Upper lobe of left lung (tissue), 6 donors: ENCODE measurements around the gene MAG. TPM values are rescaled to one million over a fixed set of nuclear protein-coding genes. Genes with fewer than 3 reads are reported as not detected.

Experiments
- ATAC-seq, 2 donors: fragments of 200-7000 bp; cut with Tn5 transposase; one replicate each; pipeline ENCODE4 v1.9.1; 2022; ENCODE audit warnings: mild to moderate bottlenecking in 2 of 2, moderate library complexity in 2 of 2; ENCODE audit not compliant: low FRiP score in 2 of 2
- DNase-seq, 2 donors: peaks; one replicate each; pipeline ENCODE4 v3.0.0-alpha.2; 2019 to 2020
- H3K27ac ChIP-seq, 4 donors: fragments of 200-600 bp; sonication (generic); one replicate each; pipeline ENCODE4 v1.5.1; 2016 to 2019
- H3K27me3 ChIP-seq, 4 donors: fragments of 200-600 bp; sonication (generic); one replicate each; pipeline ENCODE4 v1.5.1; 2017 to 2019
- H3K36me3 ChIP-seq, 4 donors: fragments of 200-600 bp; sonication (generic); one replicate each; pipeline ENCODE4 v1.5.1; 2016 to 2019
- H3K4me1 ChIP-seq, 4 donors: fragments of 200-600 bp; sonication (generic); one replicate each; pipeline ENCODE4 v1.5.1; 2018 to 2019
- H3K4me3 ChIP-seq, 4 donors: fragments of 200-600 bp; sonication (generic); one replicate each; pipeline ENCODE4 v1.5.1; 2017 to 2019; ENCODE audit warnings: mild to moderate bottlenecking in 2 of 4, moderate library complexity in 1 of 4
- H3K9me3 ChIP-seq, 4 donors: fragments of 200-600 bp; sonication (generic); one replicate each; pipeline ENCODE4 v1.5.1; 2018 to 2019
- EP300 ChIP-seq, 4 donors: sonication (generic); formaldehyde crosslinking; IDR thresholded peaks; one replicate each; pipeline ENCODE4 v1.5.1; 2017; ENCODE audit warnings: antibody characterized with exemption in 4 of 4, control low read depth in 2 of 4
- POLR2A ChIP-seq, 4 donors: fragments of 450-650 bp; IDR thresholded peaks; one replicate each; pipeline ENCODE4 v1.5.1; 2016 to 2017; ENCODE audit warnings: antibody characterized with exemption in 4 of 4, mild to moderate bottlenecking in 2 of 4
- POLR2AphosphoS5 ChIP-seq, 2 donors: sonication (generic); formaldehyde crosslinking; IDR thresholded peaks; one replicate each; pipeline ENCODE4 v1.5.1; 2017; ENCODE audit warnings: antibody characterized with exemption in 2 of 2
- whole genome bisulfite sequencing, 2 donors: methylation state at CpG; one replicate each; pipeline ENCODE4 v1.1.5; 2017 to 2018; 5-methylcytosine and 5-hydroxymethylcytosine counted together
- total RNA-seq, 6 donors: library from RNA; depleted of rRNA in 4 of 6; stranded (reverse); fragments of >200 nt in 4 of 6; gene quantifications; one replicate each; pipeline versions ENCODE4 v1.1.0 to v1.2.1, GENCODE V29; 2016 to 2021
- TF ChIP-seq, protein P1 (sequence below), 6 experiments: fragments of 450-650 bp in 4 of 6; fragments of 200-600 bp in 2 of 6; sonication (generic) in 2 of 6; IDR thresholded peaks; one replicate each; pipeline ENCODE4 v1.5.1; 2016 to 2019; ENCODE audit warnings: antibody characterized with exemption in 6 of 6
- donor health status: DM: no; HTN: no; CAD: no; lungs with moderate emphysema.
- donor health status: DM: no; HTN: yes; CAD: no; lungs with severe emphysema.

The MAG gene
- total RNA-seq, 6 donors from 2014 or later = 0.51 to 6.2 (median 2.2) TPM; not detected in 2

GRCh38 chr19:35303357-35303915, 11.5 kb downstream of the MAG start:
- Histone ChIP-seq H3K9me3 (no peaks in the 10 kb centered on the region), H3K27me3 (no peaks in the 10 kb centered on the region), H3K27ac (no peak overlapping the region), H3K4me1 (peaks cover 0 to 7% (median 0%) of the 10 kb centered on the region in 4 donors), H3K36me3 (no peaks in the 10 kb centered on the region), H3K4me3 (no peak overlapping the region)
- ATAC-seq (no peak), DNase-seq (no peak)
- TF ChIP-seq, protein P1, sequence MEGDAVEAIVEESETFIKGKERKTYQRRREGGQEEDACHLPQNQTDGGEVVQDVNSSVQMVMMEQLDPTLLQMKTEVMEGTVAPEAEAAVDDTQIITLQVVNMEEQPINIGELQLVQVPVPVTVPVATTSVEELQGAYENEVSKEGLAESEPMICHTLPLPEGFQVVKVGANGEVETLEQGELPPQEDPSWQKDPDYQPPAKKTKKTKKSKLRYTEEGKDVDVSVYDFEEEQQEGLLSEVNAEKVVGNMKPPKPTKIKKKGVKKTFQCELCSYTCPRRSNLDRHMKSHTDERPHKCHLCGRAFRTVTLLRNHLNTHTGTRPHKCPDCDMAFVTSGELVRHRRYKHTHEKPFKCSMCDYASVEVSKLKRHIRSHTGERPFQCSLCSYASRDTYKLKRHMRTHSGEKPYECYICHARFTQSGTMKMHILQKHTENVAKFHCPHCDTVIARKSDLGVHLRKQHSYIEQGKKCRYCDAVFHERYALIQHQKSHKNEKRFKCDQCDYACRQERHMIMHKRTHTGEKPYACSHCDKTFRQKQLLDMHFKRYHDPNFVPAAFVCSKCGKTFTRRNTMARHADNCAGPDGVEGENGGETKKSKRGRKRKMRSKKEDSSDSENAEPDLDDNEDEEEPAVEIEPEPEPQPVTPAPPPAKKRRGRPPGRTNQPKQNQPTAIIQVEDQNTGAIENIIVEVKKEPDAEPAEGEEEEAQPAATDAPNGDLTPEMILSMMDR (IDR thresholded peaks at IDR 0.05) = no peak
- TF ChIP-seq POLR2AphosphoS5 (IDR thresholded peaks at IDR 0.05) (no peak), EP300 (IDR thresholded peaks at IDR 0.05) (no peak), POLR2A (IDR thresholded peaks at IDR 0.05) (no peak)
- WGBS, 2 donors = 78 to 89% methylated on average over 6 of the region's 6 CpGs

DNA sequence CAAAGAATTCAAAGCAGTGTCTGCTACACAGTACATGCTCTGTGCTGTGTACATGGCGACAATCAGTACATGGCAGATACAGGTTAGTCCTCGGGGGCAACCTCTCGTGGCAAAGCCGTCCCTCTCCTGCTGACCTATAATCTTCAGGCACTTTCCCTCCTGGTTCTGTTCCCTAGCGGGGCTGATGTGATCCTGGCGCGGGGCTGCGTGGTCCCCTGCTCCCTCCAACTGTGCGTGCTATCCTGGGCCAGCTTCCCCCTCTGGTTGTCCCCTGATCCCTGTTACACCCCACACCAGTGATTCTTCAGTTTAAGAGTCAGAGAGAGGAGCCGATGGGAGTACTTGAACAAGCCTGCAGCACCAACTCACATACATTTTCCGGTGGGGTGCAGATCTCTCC, 12.1 kb downstream of the MAG start:
- no peaks in the 10 kb centered on the region for H3K9me3 ChIP-seq
- no peak overlapping the region for H3K27ac ChIP-seq
- ATAC-seq (no peak), DNase-seq (peak in 1 of 2 donors; percentile 51)
- 89 to 93% methylated on average over 11 of the region's 11 CpGs for WGBS, 2 donors
- no peaks in the 10 kb centered on the region for H3K36me3 ChIP-seq
- H3K4me1 ChIP-seq = peaks cover 0 to 9% (median 3%) of the 10 kb centered on the region in 4 donors
- TF ChIP-seq POLR2A (IDR thresholded peaks at IDR 0.05) (no peak), EP300 (IDR thresholded peaks at IDR 0.05) (no peak), POLR2AphosphoS5 (IDR thresholded peaks at IDR 0.05) (no peak)
- TF ChIP-seq, protein P1 (IDR thresholded peaks at IDR 0.05) = no peak
- no peaks in the 10 kb centered on the region for H3K27me3 ChIP-seq
- H3K4me3 ChIP-seq = no peak overlapping the region

DNA sequence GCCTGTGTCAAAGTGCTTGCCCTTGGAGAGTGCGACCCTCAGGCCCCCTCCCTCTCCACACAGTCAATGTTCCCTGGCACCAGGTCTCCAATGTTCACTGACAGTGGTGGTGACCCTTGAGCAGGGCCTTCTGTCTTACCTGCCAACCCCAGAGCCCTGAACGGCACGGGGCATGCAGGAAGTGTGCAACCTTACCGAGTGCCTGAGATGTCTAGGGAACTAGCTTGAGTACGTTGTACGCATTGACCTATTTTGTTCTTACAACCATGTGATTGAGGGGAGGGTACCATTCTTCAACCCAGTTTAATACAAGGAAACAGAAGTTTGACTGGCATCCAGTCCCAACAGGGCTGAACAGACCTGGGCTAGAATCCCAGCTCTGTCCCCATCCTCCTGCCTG, 13.2 kb downstream of the MAG start:
- Histone ChIP-seq H3K4me3 (no peak overlapping the region), H3K36me3 (no peaks in the 10 kb centered on the region), H3K4me1 (peaks cover 0 to 16% (median 8%) of the 10 kb centered on the region in 4 donors), H3K9me3 (no peaks in the 10 kb centered on the region), H3K27ac (no peak overlapping the region), H3K27me3 (no peaks in the 10 kb centered on the region)
- 59 to 76% methylated on average over 4 to 6 of the region's 6 CpGs for WGBS, 2 donors
- DNase-seq (no peak), ATAC-seq (no peak)
- no peak for TF ChIP-seq POLR2AphosphoS5 (IDR thresholded peaks at IDR 0.05)
- no peak for TF ChIP-seq POLR2A (IDR thresholded peaks at IDR 0.05)
- TF ChIP-seq EP300 (IDR thresholded peaks at IDR 0.05) = no peak
- TF ChIP-seq, protein P1 (IDR thresholded peaks at IDR 0.05) = no peak

DNA sequence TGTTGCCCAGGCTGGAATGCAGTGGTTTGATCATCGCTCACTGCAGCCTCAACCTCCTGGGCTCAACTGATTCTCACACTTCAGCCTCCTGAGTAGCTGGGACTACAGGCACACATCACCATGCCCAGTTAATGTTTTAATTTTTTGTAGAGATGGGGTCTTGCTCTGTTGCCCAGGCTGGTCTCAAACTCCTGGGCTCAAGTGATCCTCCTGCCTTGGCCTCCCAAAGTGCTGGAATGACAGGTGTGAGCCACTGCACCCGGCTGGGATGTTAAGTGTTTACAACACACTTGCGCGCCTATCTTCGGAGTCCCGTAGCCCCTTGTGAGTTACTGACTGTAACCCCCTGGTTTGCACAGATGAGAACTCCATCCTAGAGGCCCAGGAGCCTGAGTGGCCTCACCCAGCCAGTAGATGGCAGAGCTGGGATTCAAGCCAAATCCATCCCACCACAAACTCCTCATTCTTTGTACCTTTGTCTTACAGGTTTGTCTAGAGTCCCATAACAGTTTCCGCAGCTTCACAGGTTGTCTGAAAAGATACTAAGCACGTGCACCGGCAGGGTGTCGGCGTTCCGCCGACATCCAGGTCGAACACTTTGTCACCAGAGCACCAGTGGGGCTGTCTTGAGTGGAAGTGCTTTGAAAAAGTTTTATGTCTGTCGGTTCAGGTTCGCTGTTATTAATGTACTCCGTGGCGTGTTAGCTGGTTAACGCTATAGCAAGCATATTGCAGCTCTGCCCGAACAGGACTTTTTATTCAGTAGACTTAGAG, 14.7 kb downstream of the MAG start:
- DNase-seq (no peak), ATAC-seq (no peak)
- no peak for TF ChIP-seq POLR2AphosphoS5 (IDR thresholded peaks at IDR 0.05)
- TF ChIP-seq POLR2A (IDR thresholded peaks at IDR 0.05) = no peak
- TF ChIP-seq, protein P1 (IDR thresholded peaks at IDR 0.05) = no peak
- TF ChIP-seq EP300 (IDR thresholded peaks at IDR 0.05) = no peak
- Histone ChIP-seq H3K27me3 (no peaks in the 10 kb centered on the region), H3K27ac (no peak overlapping the region), H3K36me3 (no peaks in the 10 kb centered on the region), H3K4me3 (no peak overlapping the region), H3K4me1 (peaks cover 0 to 24% (median 9%) of the 10 kb centered on the region in 4 donors), H3K9me3 (no peaks in the 10 kb centered on the region)
- 80 to 88% methylated on average over 20 of the region's 20 CpGs for WGBS, 2 donors
